ENCODE results near the gene AP2B1.

DNA sequence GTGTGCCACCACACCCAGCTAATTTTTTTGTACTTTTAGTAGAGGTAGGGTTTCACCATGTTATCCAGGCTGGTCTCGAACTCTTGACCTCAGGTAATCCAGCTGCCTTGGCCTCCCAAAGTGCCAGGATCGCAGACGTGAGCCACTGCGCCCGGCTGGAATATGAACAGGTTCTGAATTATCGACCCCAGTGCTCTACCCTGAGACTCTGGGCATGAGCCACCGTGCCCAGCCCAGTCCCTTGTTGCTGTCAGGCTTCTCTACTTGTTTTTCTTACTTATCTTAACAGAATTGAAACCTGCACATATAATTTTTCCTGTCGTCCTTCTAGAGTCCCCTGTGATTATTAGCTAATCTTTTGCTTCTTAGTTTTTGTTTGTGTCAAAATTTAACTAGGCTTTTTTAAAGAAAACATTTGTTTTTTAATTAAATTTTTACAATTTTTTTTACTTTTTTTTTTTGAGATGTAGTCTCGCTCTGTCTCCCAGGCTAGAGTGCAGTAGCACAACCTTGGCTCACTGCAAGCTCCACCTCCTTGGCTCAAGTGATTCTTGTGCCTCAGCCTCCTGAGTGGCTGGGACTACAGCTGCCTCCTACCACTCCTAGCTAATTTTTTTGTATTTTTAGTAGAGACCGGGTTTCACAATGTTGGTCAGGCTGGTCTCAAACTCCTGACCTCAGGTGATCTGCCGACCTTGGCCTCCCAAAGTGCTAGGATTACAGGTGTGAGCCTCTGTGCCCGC is 66.7 kb downstream of the AP2B1 start:
- TF ChIP-seq, protein P1, sequence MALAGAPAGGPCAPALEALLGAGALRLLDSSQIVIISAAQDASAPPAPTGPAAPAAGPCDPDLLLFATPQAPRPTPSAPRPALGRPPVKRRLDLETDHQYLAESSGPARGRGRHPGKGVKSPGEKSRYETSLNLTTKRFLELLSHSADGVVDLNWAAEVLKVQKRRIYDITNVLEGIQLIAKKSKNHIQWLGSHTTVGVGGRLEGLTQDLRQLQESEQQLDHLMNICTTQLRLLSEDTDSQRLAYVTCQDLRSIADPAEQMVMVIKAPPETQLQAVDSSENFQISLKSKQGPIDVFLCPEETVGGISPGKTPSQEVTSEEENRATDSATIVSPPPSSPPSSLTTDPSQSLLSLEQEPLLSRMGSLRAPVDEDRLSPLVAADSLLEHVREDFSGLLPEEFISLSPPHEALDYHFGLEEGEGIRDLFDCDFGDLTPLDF (CRISPR knock-in tag; IDR thresholded peaks at IDR 0.05) = no peak
- TF ChIP-seq, protein P2, sequence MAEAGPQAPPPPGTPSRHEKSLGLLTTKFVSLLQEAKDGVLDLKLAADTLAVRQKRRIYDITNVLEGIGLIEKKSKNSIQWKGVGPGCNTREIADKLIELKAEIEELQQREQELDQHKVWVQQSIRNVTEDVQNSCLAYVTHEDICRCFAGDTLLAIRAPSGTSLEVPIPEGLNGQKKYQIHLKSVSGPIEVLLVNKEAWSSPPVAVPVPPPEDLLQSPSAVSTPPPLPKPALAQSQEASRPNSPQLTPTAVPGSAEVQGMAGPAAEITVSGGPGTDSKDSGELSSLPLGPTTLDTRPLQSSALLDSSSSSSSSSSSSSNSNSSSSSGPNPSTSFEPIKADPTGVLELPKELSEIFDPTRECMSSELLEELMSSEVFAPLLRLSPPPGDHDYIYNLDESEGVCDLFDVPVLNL (CRISPR knock-in tag; IDR thresholded peaks at IDR 0.05; ENCODE audit: borderline replicate concordance, low read depth) = no peak
- TF ChIP-seq NFYB (CRISPR knock-in tag; conservative IDR thresholded peaks at IDR 0.05; ENCODE audit: low read depth) (no peak), SP1 (CRISPR knock-in tag; conservative IDR thresholded peaks at IDR 0.05) (no peak), GRHL2 (CRISPR knock-in tag; IDR thresholded peaks at IDR 0.05; ENCODE audit: insufficient replicate concordance, severe bottlenecking) (no peak)
- TF ChIP-seq, protein P3, sequence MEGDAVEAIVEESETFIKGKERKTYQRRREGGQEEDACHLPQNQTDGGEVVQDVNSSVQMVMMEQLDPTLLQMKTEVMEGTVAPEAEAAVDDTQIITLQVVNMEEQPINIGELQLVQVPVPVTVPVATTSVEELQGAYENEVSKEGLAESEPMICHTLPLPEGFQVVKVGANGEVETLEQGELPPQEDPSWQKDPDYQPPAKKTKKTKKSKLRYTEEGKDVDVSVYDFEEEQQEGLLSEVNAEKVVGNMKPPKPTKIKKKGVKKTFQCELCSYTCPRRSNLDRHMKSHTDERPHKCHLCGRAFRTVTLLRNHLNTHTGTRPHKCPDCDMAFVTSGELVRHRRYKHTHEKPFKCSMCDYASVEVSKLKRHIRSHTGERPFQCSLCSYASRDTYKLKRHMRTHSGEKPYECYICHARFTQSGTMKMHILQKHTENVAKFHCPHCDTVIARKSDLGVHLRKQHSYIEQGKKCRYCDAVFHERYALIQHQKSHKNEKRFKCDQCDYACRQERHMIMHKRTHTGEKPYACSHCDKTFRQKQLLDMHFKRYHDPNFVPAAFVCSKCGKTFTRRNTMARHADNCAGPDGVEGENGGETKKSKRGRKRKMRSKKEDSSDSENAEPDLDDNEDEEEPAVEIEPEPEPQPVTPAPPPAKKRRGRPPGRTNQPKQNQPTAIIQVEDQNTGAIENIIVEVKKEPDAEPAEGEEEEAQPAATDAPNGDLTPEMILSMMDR (IDR thresholded peaks at IDR 0.05) = no peak
- TF ChIP-seq, protein P4, sequence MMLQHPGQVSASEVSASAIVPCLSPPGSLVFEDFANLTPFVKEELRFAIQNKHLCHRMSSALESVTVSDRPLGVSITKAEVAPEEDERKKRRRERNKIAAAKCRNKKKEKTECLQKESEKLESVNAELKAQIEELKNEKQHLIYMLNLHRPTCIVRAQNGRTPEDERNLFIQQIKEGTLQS (CRISPR knock-in tag; conservative IDR thresholded peaks at IDR 0.05) = no peak
- TF ChIP-seq, protein P5, sequence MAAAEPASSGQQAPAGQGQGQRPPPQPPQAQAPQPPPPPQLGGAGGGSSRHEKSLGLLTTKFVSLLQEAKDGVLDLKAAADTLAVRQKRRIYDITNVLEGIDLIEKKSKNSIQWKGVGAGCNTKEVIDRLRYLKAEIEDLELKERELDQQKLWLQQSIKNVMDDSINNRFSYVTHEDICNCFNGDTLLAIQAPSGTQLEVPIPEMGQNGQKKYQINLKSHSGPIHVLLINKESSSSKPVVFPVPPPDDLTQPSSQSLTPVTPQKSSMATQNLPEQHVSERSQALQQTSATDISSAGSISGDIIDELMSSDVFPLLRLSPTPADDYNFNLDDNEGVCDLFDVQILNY (CRISPR knock-in tag; IDR thresholded peaks at IDR 0.05) = no peak
- TF ChIP-seq, protein P6, sequence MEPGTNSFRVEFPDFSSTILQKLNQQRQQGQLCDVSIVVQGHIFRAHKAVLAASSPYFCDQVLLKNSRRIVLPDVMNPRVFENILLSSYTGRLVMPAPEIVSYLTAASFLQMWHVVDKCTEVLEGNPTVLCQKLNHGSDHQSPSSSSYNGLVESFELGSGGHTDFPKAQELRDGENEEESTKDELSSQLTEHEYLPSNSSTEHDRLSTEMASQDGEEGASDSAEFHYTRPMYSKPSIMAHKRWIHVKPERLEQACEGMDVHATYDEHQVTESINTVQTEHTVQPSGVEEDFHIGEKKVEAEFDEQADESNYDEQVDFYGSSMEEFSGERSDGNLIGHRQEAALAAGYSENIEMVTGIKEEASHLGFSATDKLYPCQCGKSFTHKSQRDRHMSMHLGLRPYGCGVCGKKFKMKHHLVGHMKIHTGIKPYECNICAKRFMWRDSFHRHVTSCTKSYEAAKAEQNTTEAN (CRISPR knock-in tag; IDR thresholded peaks at IDR 0.05) = no peak
- TF ChIP-seq, protein P7, sequence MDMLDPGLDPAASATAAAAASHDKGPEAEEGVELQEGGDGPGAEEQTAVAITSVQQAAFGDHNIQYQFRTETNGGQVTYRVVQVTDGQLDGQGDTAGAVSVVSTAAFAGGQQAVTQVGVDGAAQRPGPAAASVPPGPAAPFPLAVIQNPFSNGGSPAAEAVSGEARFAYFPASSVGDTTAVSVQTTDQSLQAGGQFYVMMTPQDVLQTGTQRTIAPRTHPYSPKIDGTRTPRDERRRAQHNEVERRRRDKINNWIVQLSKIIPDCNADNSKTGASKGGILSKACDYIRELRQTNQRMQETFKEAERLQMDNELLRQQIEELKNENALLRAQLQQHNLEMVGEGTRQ (CRISPR knock-in tag; IDR thresholded peaks at IDR 0.05) = no peak
- TF ChIP-seq, protein P8, sequence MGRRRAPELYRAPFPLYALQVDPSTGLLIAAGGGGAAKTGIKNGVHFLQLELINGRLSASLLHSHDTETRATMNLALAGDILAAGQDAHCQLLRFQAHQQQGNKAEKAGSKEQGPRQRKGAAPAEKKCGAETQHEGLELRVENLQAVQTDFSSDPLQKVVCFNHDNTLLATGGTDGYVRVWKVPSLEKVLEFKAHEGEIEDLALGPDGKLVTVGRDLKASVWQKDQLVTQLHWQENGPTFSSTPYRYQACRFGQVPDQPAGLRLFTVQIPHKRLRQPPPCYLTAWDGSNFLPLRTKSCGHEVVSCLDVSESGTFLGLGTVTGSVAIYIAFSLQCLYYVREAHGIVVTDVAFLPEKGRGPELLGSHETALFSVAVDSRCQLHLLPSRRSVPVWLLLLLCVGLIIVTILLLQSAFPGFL (CRISPR knock-in tag; IDR thresholded peaks at IDR 0.05; ENCODE audit: borderline replicate concordance) = no peak
- TF ChIP-seq, protein P9, sequence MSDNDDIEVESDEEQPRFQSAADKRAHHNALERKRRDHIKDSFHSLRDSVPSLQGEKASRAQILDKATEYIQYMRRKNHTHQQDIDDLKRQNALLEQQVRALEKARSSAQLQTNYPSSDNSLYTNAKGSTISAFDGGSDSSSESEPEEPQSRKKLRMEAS (CRISPR knock-in tag; IDR thresholded peaks at IDR 0.05) = no peak
- TF ChIP-seq, protein P10, sequence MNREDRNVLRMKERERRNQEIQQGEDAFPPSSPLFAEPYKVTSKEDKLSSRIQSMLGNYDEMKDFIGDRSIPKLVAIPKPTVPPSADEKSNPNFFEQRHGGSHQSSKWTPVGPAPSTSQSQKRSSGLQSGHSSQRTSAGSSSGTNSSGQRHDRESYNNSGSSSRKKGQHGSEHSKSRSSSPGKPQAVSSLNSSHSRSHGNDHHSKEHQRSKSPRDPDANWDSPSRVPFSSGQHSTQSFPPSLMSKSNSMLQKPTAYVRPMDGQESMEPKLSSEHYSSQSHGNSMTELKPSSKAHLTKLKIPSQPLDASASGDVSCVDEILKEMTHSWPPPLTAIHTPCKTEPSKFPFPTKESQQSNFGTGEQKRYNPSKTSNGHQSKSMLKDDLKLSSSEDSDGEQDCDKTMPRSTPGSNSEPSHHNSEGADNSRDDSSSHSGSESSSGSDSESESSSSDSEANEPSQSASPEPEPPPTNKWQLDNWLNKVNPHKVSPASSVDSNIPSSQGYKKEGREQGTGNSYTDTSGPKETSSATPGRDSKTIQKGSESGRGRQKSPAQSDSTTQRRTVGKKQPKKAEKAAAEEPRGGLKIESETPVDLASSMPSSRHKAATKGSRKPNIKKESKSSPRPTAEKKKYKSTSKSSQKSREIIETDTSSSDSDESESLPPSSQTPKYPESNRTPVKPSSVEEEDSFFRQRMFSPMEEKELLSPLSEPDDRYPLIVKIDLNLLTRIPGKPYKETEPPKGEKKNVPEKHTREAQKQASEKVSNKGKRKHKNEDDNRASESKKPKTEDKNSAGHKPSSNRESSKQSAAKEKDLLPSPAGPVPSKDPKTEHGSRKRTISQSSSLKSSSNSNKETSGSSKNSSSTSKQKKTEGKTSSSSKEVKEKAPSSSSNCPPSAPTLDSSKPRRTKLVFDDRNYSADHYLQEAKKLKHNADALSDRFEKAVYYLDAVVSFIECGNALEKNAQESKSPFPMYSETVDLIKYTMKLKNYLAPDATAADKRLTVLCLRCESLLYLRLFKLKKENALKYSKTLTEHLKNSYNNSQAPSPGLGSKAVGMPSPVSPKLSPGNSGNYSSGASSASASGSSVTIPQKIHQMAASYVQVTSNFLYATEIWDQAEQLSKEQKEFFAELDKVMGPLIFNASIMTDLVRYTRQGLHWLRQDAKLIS (CRISPR knock-in tag; IDR thresholded peaks at IDR 0.05; ENCODE audit: borderline replicate concordance) = no peak
